ENCODE results near the gene RPTOR.

RPTOR gene

GRCh38 chr17:80976701-80977100 is 432.1 kb downstream of the RPTOR start:
- DNase-seq (ENCODE audit: low read depth, low spot score) = no peak
- Histone ChIP-seq H3K27ac (ENCODE audit: low read length) (no peak overlapping the region), H3K36me3 (ENCODE audit: control insufficient read depth, insufficient read depth, low read length) (no peaks in the 10 kb centered on the region), H3K4me3 (ENCODE audit: low read length) (no peak overlapping the region), H3K27me3 (ENCODE audit: control insufficient read depth, insufficient read depth, low read length) (no peaks in the 10 kb centered on the region; the same call in 1 of the 2 replicates), H3K4me1 (ENCODE audit: control insufficient read depth, insufficient read depth, low read length) (peaks cover 3% of the 10 kb centered on the region; the same call in 1 of the 2 replicates), H3K9me3 (ENCODE audit: control insufficient read depth, insufficient read depth, low read length) (no peaks in the 10 kb centered on the region)
- WGBS (ENCODE audit: insufficient coverage, insufficient read length) = no CpG with 5 or more reads among the region's 3 CpGs

- H3K27ac ChIP-seq (ENCODE audit: low read length) = no peak overlapping the region
- H3K4me1 ChIP-seq (ENCODE audit: control insufficient read depth, insufficient read depth, low read length) = peaks cover 3% of the 10 kb centered on the region; the same call in 1 of the 2 replicates
- WGBS (ENCODE audit: insufficient coverage, insufficient read length) = no CpG with 5 or more reads among the region's 4 CpGs
- H3K9me3 ChIP-seq (ENCODE audit: control insufficient read depth, insufficient read depth, low read length) = no peaks in the 10 kb centered on the region
- no peak overlapping the region for H3K4me3 ChIP-seq (ENCODE audit: low read length)
- DNase-seq (ENCODE audit: low read depth, low spot score) = no peak
- no peaks in the 10 kb centered on the region; the same call in 1 of the 2 replicates for H3K27me3 ChIP-seq (ENCODE audit: control insufficient read depth, insufficient read depth, low read length)
- no peaks in the 10 kb centered on the region for H3K36me3 ChIP-seq (ENCODE audit: control insufficient read depth, insufficient read depth, low read length)
Measured at GRCh38 chr17:80977172-80977571, 432.5 kb downstream of the RPTOR start.

GRCh38 chr17:80978499-80979497 is 434.2 kb downstream of the RPTOR start:
- Histone ChIP-seq H3K36me3 (ENCODE audit: control insufficient read depth, insufficient read depth, low read length) (no peaks in the 10 kb centered on the region), H3K9me3 (ENCODE audit: control insufficient read depth, insufficient read depth, low read length) (no peaks in the 10 kb centered on the region), H3K4me3 (ENCODE audit: low read length) (no peak overlapping the region), H3K4me1 (ENCODE audit: control insufficient read depth, insufficient read depth, low read length) (peaks cover 3% of the 10 kb centered on the region; the same call in 1 of the 2 replicates), H3K27me3 (ENCODE audit: control insufficient read depth, insufficient read depth, low read length) (no peaks in the 10 kb centered on the region; the same call in 1 of the 2 replicates), H3K27ac (ENCODE audit: low read length) (no peak overlapping the region)
- WGBS (ENCODE audit: insufficient coverage, insufficient read length) = no CpG with 5 or more reads among the region's 31 CpGs
- no peak for DNase-seq (ENCODE audit: low read depth, low spot score)

- H3K4me1 ChIP-seq (ENCODE audit: control insufficient read depth, insufficient read depth, low read length) = peaks cover 3% of the 10 kb centered on the region; the same call in 1 of the 2 replicates
- no CpG with 5 or more reads among the region's 26 CpGs for WGBS (ENCODE audit: insufficient coverage, insufficient read length)
- H3K27me3 ChIP-seq (ENCODE audit: control insufficient read depth, insufficient read depth, low read length) = no peaks in the 10 kb centered on the region; the same call in 1 of the 2 replicates
- H3K36me3 ChIP-seq (ENCODE audit: control insufficient read depth, insufficient read depth, low read length) = no peaks in the 10 kb centered on the region
- no peaks in the 10 kb centered on the region for H3K9me3 ChIP-seq (ENCODE audit: control insufficient read depth, insufficient read depth, low read length)
- no peak overlapping the region for H3K27ac ChIP-seq (ENCODE audit: low read length)
- no peak overlapping the region for H3K4me3 ChIP-seq (ENCODE audit: low read length)
- no peak for DNase-seq (ENCODE audit: low read depth, low spot score)
Measured at GRCh38 chr17:80979547-80980378, 435.1 kb downstream of the RPTOR start.

- Histone ChIP-seq H3K9me3 (ENCODE audit: control insufficient read depth, insufficient read depth, low read length) (no peaks in the 10 kb centered on the region), H3K4me1 (ENCODE audit: control insufficient read depth, insufficient read depth, low read length) (peaks cover 3% of the 10 kb centered on the region; the same call in 1 of the 2 replicates), H3K4me3 (ENCODE audit: low read length) (no peak overlapping the region), H3K27ac (ENCODE audit: low read length) (no peak overlapping the region), H3K36me3 (ENCODE audit: control insufficient read depth, insufficient read depth, low read length) (no peaks in the 10 kb centered on the region), H3K27me3 (ENCODE audit: control insufficient read depth, insufficient read depth, low read length) (no peaks in the 10 kb centered on the region; the same call in 1 of the 2 replicates)
- WGBS (ENCODE audit: insufficient coverage, insufficient read length) = 100% methylated on average over 3 of the region's 7 CpGs
- DNase-seq (ENCODE audit: low read depth, low spot score) = no peak
Measured at GRCh38 chr17:80980397-80981061, 435.9 kb downstream of the RPTOR start.

GRCh38 chr17:80981062-80981902 is 436.6 kb downstream of the RPTOR start:
- WGBS (ENCODE audit: insufficient coverage, insufficient read length) = no CpG with 5 or more reads among the region's 65 CpGs
- Histone ChIP-seq H3K4me3 (ENCODE audit: low read length) (peak overlapping the region; percentile 22; the same call in 1 of the 2 replicates), H3K27ac (ENCODE audit: low read length) (no peak overlapping the region), H3K4me1 (ENCODE audit: control insufficient read depth, insufficient read depth, low read length) (peaks cover 3% of the 10 kb centered on the region; the same call in 1 of the 2 replicates), H3K27me3 (ENCODE audit: control insufficient read depth, insufficient read depth, low read length) (no peaks in the 10 kb centered on the region; the same call in 1 of the 2 replicates), H3K9me3 (ENCODE audit: control insufficient read depth, insufficient read depth, low read length) (no peaks in the 10 kb centered on the region), H3K36me3 (ENCODE audit: control insufficient read depth, insufficient read depth, low read length) (no peaks in the 10 kb centered on the region)
- no peak for DNase-seq (ENCODE audit: low read depth, low spot score)

GRCh38 chr17:80981929-80982425 is 437.3 kb downstream of the RPTOR start:
- H3K27ac ChIP-seq (ENCODE audit: low read length) = no peak overlapping the region
- peaks cover 3% of the 10 kb centered on the region; the same call in 1 of the 2 replicates for H3K4me1 ChIP-seq (ENCODE audit: control insufficient read depth, insufficient read depth, low read length)
- H3K9me3 ChIP-seq (ENCODE audit: control insufficient read depth, insufficient read depth, low read length) = no peaks in the 10 kb centered on the region
- DNase-seq (ENCODE audit: low read depth, low spot score) = no peak
- H3K4me3 ChIP-seq (ENCODE audit: low read length) = no peak overlapping the region
- H3K36me3 ChIP-seq (ENCODE audit: control insufficient read depth, insufficient read depth, low read length) = no peaks in the 10 kb centered on the region
- no peaks in the 10 kb centered on the region; the same call in 1 of the 2 replicates for H3K27me3 ChIP-seq (ENCODE audit: control insufficient read depth, insufficient read depth, low read length)
- WGBS (ENCODE audit: insufficient coverage, insufficient read length) = no CpG with 5 or more reads among the region's 17 CpGs

GRCh38 chr17:80982426-80982974 is 437.9 kb downstream of the RPTOR start:
- no CpG with 5 or more reads among the region's 17 CpGs for WGBS (ENCODE audit: insufficient coverage, insufficient read length)
- no peak overlapping the region for H3K27ac ChIP-seq (ENCODE audit: low read length)
- no peaks in the 10 kb centered on the region; the same call in 1 of the 2 replicates for H3K27me3 ChIP-seq (ENCODE audit: control insufficient read depth, insufficient read depth, low read length)
- no peak for DNase-seq (ENCODE audit: low read depth, low spot score)
- no peaks in the 10 kb centered on the region for H3K36me3 ChIP-seq (ENCODE audit: control insufficient read depth, insufficient read depth, low read length)
- H3K4me1 ChIP-seq (ENCODE audit: control insufficient read depth, insufficient read depth, low read length) = peaks cover 3% of the 10 kb centered on the region; the same call in 1 of the 2 replicates
- H3K4me3 ChIP-seq (ENCODE audit: low read length) = no peak overlapping the region
- H3K9me3 ChIP-seq (ENCODE audit: control insufficient read depth, insufficient read depth, low read length) = no peaks in the 10 kb centered on the region

GRCh38 chr17:80983545-80983944 is 438.9 kb downstream of the RPTOR start:
- DNase-seq (ENCODE audit: low read depth, low spot score) = no peak
- Histone ChIP-seq H3K4me1 (ENCODE audit: control insufficient read depth, insufficient read depth, low read length) (peaks cover 3% of the 10 kb centered on the region; the same call in 1 of the 2 replicates), H3K4me3 (ENCODE audit: low read length) (no peak overlapping the region), H3K9me3 (ENCODE audit: control insufficient read depth, insufficient read depth, low read length) (no peaks in the 10 kb centered on the region), H3K27ac (ENCODE audit: low read length) (no peak overlapping the region), H3K36me3 (ENCODE audit: control insufficient read depth, insufficient read depth, low read length) (no peaks in the 10 kb centered on the region), H3K27me3 (ENCODE audit: control insufficient read depth, insufficient read depth, low read length) (no peaks in the 10 kb centered on the region; the same call in 1 of the 2 replicates)
- no CpG with 5 or more reads among the region's 17 CpGs for WGBS (ENCODE audit: insufficient coverage, insufficient read length)
